GM10266 (cell line): ENCODE data around the gene MYLK2.
A peak's percentile ranks its signal among the peaks of the same experiment; 100 is the strongest.

Experiments used
- DNase-seq: peaks from one replicate; pipeline ENCODE4 v3.0.0; 2012; ENCODE audit errors: extremely low spot score
- TF ChIP-seq, protein P1 (sequence below): IDR thresholded peaks from 2 replicates; pipeline ENCODE4 v1.5.1; 2012; ENCODE audit warnings: mild to moderate bottlenecking, low read depth; ENCODE audit not compliant: control insufficient read depth, insufficient read depth; ENCODE audit errors: missing control alignments

Gene MYLK2

DNA sequence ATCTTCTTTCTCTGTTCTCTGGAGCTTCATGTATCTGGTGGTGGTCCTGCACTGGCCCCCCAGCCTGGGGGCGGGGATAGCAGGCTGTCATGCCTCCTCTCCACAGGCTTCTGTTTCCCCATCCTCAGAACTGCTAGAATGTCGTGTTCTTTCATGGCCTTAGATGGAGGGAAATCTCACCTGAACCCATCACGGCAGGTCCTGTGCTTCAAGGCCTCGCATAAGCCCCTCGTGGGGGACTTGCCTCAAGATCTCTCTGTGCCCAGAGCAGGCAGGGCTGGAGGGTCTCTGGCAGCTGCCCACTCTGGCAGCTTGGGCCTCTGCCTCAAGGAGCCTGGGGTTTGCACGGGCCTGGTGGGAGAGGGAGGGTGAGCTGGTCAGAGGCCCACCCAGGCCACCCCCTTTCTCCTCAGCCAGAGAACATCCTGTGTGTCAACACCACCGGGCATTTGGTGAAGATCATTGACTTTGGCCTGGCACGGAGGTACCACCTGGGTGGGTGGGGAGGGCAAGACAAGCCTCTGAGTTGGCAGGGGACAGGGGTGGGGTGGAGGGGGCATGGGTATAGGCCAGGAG, 11.3 kb downstream of the MYLK2 start:
- TF ChIP-seq, protein P1, sequence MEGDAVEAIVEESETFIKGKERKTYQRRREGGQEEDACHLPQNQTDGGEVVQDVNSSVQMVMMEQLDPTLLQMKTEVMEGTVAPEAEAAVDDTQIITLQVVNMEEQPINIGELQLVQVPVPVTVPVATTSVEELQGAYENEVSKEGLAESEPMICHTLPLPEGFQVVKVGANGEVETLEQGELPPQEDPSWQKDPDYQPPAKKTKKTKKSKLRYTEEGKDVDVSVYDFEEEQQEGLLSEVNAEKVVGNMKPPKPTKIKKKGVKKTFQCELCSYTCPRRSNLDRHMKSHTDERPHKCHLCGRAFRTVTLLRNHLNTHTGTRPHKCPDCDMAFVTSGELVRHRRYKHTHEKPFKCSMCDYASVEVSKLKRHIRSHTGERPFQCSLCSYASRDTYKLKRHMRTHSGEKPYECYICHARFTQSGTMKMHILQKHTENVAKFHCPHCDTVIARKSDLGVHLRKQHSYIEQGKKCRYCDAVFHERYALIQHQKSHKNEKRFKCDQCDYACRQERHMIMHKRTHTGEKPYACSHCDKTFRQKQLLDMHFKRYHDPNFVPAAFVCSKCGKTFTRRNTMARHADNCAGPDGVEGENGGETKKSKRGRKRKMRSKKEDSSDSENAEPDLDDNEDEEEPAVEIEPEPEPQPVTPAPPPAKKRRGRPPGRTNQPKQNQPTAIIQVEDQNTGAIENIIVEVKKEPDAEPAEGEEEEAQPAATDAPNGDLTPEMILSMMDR: no peak
- no peak for DNase-seq

DNA sequence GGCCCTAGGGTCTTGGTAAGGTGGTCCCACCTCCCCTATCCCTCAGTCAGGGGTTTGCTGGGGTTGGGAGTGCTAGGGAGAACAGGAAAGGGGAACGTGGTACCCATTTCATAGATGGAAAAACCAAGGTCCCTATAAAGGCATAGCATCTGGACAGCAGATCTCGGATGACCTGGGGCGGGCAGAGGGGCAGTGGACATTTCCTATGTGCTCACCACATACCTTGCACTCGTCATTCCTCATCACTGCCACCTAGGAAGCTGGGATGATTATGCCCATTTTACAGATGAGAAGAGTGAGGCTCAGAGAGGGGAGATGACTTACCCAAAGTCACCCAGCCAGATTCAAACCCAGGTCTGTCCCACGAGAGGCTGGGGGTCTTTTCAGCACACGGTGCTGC, 12.1 kb downstream of the MYLK2 start:
- TF ChIP-seq, protein P1: no peak
- no peak for DNase-seq

DNA sequence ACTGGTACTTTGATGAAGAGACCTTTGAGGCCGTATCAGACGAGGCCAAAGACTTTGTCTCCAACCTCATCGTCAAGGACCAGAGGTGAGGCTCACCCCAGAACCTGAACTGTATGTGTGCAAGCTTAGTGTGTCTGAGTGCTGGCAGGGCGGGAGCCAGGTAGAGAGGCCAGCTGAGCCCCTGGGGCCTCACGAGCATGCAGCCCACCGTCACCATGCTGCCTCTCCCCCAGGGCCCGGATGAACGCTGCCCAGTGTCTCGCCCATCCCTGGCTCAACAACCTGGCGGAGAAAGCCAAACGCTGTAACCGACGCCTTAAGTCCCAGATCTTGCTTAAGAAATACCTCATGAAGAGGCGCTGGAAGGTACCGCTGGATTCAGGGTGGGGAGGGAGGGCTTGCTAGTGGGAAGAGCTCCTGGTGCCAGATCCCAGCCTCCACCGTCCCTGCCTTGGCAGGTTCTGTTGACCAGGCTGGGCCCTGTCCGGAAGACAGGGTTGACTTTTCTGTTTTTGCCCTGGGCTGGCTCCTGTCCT, 12.7 kb downstream of the MYLK2 start:
- TF ChIP-seq, protein P1: no peak
- DNase-seq: no peak

DNA sequence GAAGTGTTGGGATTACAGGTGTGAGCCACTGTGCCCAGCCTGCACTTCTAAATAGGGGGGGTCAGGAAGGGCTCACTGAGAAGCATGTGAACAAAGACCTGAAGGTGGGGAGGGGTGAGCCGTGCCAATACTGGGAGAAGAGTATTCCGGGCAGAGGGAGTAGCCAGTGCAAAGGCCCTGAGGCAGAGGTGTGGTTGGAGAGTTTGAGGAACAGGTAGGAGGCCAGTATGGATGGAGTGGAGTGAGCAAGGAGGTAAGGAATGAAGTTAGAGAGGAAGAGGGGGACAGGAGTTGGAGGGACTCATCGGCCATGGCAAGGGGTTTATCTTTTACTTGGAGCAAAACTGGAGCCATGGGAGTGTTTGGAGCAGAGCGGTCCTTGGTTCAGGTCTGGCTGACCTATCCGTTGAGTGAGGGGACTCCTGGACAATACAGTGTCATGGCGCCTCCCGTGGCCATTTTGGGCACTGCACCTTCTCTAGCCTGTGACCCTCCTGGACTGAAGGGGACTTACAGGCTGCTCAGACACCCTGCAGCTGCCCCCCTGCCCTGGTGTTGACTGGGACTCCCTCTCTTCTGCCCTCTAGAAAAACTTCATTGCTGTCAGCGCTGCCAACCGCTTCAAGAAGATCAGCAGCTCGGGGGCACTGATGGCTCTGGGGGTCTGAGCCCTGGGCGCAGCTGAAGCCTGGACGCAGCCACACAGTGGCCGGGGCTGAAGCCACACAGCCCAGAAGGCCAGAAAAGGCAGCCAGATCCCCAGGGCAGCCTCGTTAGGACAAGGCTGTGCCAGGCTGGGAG, 14.2 kb downstream of the MYLK2 start:
- TF ChIP-seq, protein P1: peak; percentile 81

DNA sequence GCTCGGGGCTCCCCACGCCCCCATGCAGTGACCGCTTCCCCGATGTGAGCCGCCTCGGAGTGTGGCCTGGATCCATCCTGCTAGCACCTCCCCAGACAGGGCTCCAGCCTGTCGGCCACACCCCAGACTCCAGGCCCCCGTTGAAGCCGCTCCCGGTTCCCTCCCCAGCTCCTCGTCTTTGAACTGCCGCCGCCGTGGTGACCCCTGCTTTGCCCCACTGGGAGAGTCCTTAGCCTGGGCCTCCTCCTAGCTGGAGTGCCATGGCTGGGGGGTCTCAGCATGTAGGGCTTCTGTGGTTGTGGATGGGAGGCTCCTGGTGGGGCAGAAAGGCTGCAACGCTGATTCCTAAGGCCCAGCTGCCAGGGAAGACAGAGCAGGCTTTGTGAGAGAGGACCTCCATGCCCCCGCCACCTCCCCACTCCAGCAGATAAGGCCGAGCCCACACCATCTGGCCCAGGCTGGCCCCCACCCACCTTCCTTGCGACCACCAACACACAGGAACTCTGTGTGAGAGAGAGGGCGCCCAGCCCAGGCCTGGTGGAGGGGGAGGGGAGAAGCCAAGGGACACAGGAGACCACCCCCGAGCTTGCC, 14.9 kb downstream of the MYLK2 start:
- TF ChIP-seq, protein P1: no peak
- no peak for DNase-seq

More for the DNA sequence above, 14.2 kb downstream of the MYLK2 start:
- peak; percentile 76 for DNase-seq

DNA sequence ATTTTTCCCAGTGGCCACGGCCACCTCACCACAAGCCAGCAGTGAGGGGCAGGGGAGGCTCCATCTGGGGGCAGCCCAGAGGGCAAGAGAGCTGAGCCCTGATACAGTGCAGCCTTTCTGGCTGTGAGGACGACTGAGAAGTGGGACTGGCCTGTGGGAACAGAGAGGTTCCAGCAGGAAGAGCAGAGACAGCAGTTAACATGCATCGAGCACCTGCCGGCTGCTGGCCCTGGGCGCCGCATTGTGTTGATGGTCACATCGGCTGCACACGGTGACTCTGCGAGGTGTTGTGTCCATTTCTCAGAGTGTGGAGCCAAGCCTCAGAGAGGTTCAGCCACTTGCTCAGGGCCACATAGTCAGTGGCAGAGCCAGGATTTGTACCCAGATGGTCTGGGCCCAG, 16.4 kb downstream of the MYLK2 start:
- no peak for DNase-seq
- TF ChIP-seq, protein P1: no peak
